Endothelial cell of umbilical vein (primary cell): ENCODE measurements around the gene RNF25. TPM values are rescaled to one million over a fixed set of nuclear protein-coding genes. Genes with fewer than 3 reads are reported as not detected.
A peak's percentile ranks its signal among the peaks of the same experiment; 100 is the strongest.

Source experiments
- BruUV-seq: library from RNA; stranded (reverse); fragments of 400-500 nt; replicated peaks from 2 replicates; lab custom pipeline; 2021; lab: Mats Ljungman, UMichigan
- CTCF ChIA-PET: fragments of 300-600, 350-600 bp; sonication (Branson Sonifier 250); formaldehyde crosslinking; loops from one replicate; lab custom pipeline; 2021; ENCODE audit warnings: antibody characterized with exemption, inconsistent platforms; lab: Charles Lee
- POLR2A ChIA-PET: fragments of 300-600, 350-600 bp; sonication (Branson Sonifier 250); formaldehyde crosslinking; loops from one replicate; lab custom pipeline; 2021; ENCODE audit warnings: antibody characterized with exemption, inconsistent platforms; lab: Charles Lee
- DNase-seq: peaks from one replicate; pipeline ENCODE4 v3.0.0-alpha.2; 2011; ENCODE audit warnings: low read depth, low spot score
- FAIRE-seq: peaks from 2 replicates; lab custom pipeline; 2011; peaks lifted over from hg19 to GRCh38; lab: Jason Lieb, UNC
- H2AFZ ChIP-seq: 2 replicates; pipeline ENCODE4 v1.6.0; 2012; ENCODE audit warnings: low read depth, low read length, control low read depth, inconsistent platforms
- H3K27ac ChIP-seq: 2 replicates; pipeline ENCODE4 v1.5.1; 2011; ENCODE audit warnings: low read depth, mild to moderate bottlenecking, control low read depth, low read length, moderate library complexity; ENCODE audit not compliant: insufficient read depth
- H3K27me3 ChIP-seq, 2 experiments: 2 replicates each; pipeline versions ENCODE4 v1.6.0 to v1.6.1; 2011; ENCODE audit warnings: low read length in 2 of 2, mixed read lengths in 1 of 2; ENCODE audit not compliant: control insufficient read depth in 2 of 2, insufficient read depth in 2 of 2
- H3K36me3 ChIP-seq, 2 experiments: 2 replicates in 1 of 2; 3 replicates in 1 of 2; pipeline ENCODE4 v1.5.1; 2011; ENCODE audit warnings: low read length in 2 of 2, mild to moderate bottlenecking in 1 of 2, moderate library complexity in 1 of 2; ENCODE audit not compliant: control insufficient read depth in 2 of 2, insufficient read depth in 2 of 2; ENCODE audit errors: extremely low read depth in 1 of 2
- H3K4me1 ChIP-seq: 3 replicates; pipeline ENCODE4 v1.5.1; 2011; ENCODE audit warnings: mild to moderate bottlenecking, low read length; ENCODE audit not compliant: control insufficient read depth, insufficient read depth; ENCODE audit errors: extremely low read depth
- H3K4me2 ChIP-seq: 2 replicates; pipeline ENCODE4 v1.6.1; 2011; ENCODE audit warnings: low read length, control low read depth, mixed read lengths; ENCODE audit not compliant: insufficient read depth
- H3K4me3 ChIP-seq, 3 experiments: fragments of 200-600 bp in 1 of 3; sonication (generic), shearing (Covaris generic) in 1 of 3; replicated peaks in 1 of 3; 2 replicates each; pipeline ENCODE4 v1.5.1; 2011 to 2016; ENCODE audit warnings: control low read depth in 3 of 3, low read length in 3 of 3, mild to moderate bottlenecking in 2 of 3, inconsistent platforms in 1 of 3, low read depth in 1 of 3, moderate library complexity in 1 of 3; ENCODE audit not compliant: insufficient read depth in 1 of 3
- H3K79me2 ChIP-seq: 2 replicates; pipeline ENCODE4 v1.6.0; 2012; ENCODE audit warnings: low read length, inconsistent platforms; ENCODE audit not compliant: control insufficient read depth, insufficient read depth
- H3K9ac ChIP-seq: replicated peaks from 2 replicates; pipeline ENCODE3; 2011; ENCODE audit warnings: low read length, control low read depth; ENCODE audit not compliant: insufficient read depth; ENCODE audit errors: extremely low read depth
- H3K9me1 ChIP-seq: replicated peaks from 3 replicates; pipeline ENCODE4 v1.6.0; 2011; ENCODE audit warnings: mild to moderate bottlenecking, low read length; ENCODE audit not compliant: control insufficient read depth, insufficient read depth; ENCODE audit errors: extremely low read depth
- H3K9me3 ChIP-seq: replicated peaks from 2 replicates; pipeline ENCODE4 v1.5.1; 2012; ENCODE audit warnings: low read length, inconsistent platforms; ENCODE audit not compliant: control insufficient read depth, insufficient read depth
- H4K20me1 ChIP-seq: replicated peaks from 2 replicates; pipeline ENCODE3; 2011; ENCODE audit warnings: mild to moderate bottlenecking, low read length; ENCODE audit not compliant: control insufficient read depth, insufficient read depth; ENCODE audit errors: extremely low read depth
- EZH2 ChIP-seq: IDR thresholded peaks from 2 replicates; pipeline ENCODE4 v1.6.1; 2012; ENCODE audit warnings: borderline replicate concordance, low read depth, mild to moderate bottlenecking, moderate library complexity, low read length, inconsistent platforms; ENCODE audit not compliant: severe bottlenecking
- FOS ChIP-seq: IDR thresholded peaks from 2 replicates; pipeline ENCODE4 v1.6.1; 2011; ENCODE audit warnings: mild to moderate bottlenecking, low read length, moderate library complexity, borderline replicate concordance; ENCODE audit not compliant: insufficient read depth
- GATA2 ChIP-seq: IDR thresholded peaks from 2 replicates; pipeline ENCODE4 v1.7.0; 2011; ENCODE audit warnings: low read depth, mild to moderate bottlenecking, moderate library complexity, mixed read lengths, low read length; ENCODE audit not compliant: insufficient read length, insufficient read depth
- JUN ChIP-seq: IDR thresholded peaks from 2 replicates; pipeline ENCODE4 v1.6.1; 2011; ENCODE audit warnings: borderline replicate concordance, low read depth; ENCODE audit not compliant: insufficient read length, insufficient read depth
- MYC ChIP-seq: IDR thresholded peaks from one replicate; pipeline ENCODE4 v1.6.1; 2011; ENCODE audit warnings: mild to moderate bottlenecking, low read depth, low read length
- POLR2A ChIP-seq: IDR thresholded peaks from 2 replicates; pipeline ENCODE4 v1.6.1; 2012; ENCODE audit warnings: low read depth, mild to moderate bottlenecking, control low read depth, low read length
- POLR2AphosphoS5 ChIP-seq: IDR thresholded peaks from 2 replicates; pipeline ENCODE4 v1.6.1; 2012; ENCODE audit warnings: low read depth, mild to moderate bottlenecking, control low read depth, low read length, moderate library complexity; ENCODE audit not compliant: insufficient read depth
- dilution Hi-C: fragments of 300-500 bp; cut with MboI; formaldehyde crosslinking; loops from one replicate; pipeline ENCODE4 v1.15.0; 2019; ENCODE audit warnings: low sequenced_read_pairs; ENCODE audit not compliant: extremely low pct_ligation_motif_present
- intact Hi-C: fragments of 100-400 bp; cut with micrococcal nuclease; formaldehyde crosslinking; loops from one replicate; pipeline ENCODE4 v1.10.0; 2022
- polyA plus RNA-seq, 4 experiments: library from polyadenylated mRNA; depleted of rRNA in 3 of 4; stranded (reverse) in 3 of 4; unstranded in 1 of 4; fragments of >200 nt; gene quantifications; 2 replicates each; pipeline versions ENCODE4 v1.2.1 to v1.2.3, GENCODE V29; 2011 to 2012; ENCODE audit warnings: missing spikeins in 1 of 4
- total RNA-seq: library from RNA; stranded (reverse); gene quantifications from 2 replicates; pipeline ENCODE4 v1.2.3, GENCODE V29; 2021
- TF ChIP-seq, protein P1 (sequence below): IDR thresholded peaks from 2 replicates; pipeline ENCODE4 v1.6.1; 2011; ENCODE audit not compliant: insufficient read depth, insufficient read length
- TF ChIP-seq, protein P2 (sequence below), 2 donors: IDR thresholded peaks; 1 replicate in 1 of 2; 2 replicates in 1 of 2; pipeline ENCODE4 v1.5.1; 2011; ENCODE audit warnings: low read length in 2 of 2, mild to moderate bottlenecking in 2 of 2, moderate library complexity in 2 of 2, control low read depth in 1 of 2, inconsistent platforms in 1 of 2, low read depth in 1 of 2; ENCODE audit not compliant: insufficient read depth in 1 of 2; ENCODE audit errors: extremely low read depth in 1 of 2

RNF25 gene
- total and polyA plus RNA-seq, 2 donors (not counting 3 experiments of a cell fraction or from before 2014, with no cell fraction given): 38.2 to 61.1 TPM

DNA sequence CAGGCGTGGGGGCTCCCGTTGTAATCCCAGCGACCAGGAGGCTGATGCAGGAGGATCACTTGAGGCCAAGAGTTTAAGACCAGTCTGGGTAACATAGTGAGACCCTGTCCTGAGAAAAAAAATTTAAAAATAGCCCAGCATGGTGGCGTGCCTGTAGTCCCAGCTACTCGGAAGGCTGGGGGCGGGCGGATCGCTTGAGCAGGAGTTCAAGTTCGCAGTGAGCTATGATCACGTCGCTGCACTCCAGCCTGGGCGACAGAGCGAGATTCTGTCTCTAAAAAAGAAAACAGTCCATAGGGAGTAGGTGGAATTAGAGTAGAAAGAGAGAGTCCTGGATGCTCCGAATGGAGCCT lies 38.5 kb upstream of the RNF25 start:
- TSS peak; percentile 25 for BruUV-seq
- dilution Hi-C loops: no loop called here
- FAIRE-seq (no peak), DNase-seq (no peak)
- Histone ChIP-seq H3K4me1 (peaks cover 14% of the 10 kb centered on the region), H4K20me1 (no peaks in the 10 kb centered on the region), H3K79me2 (peaks cover 38% of the 10 kb centered on the region), H3K4me2 (peak overlapping the region; percentile 69), H3K9me1 (no peaks in the 10 kb centered on the region), H2AFZ (peak overlapping the region; percentile 96), H3K9ac (peak overlapping the region; percentile 34), H3K27me3 (no peaks in the 10 kb centered on the region), H3K27ac (no peak overlapping the region), H3K4me3 (peak overlapping the region in 2 of 3 experiments; percentile 53 to 93), H3K9me3 (no peaks in the 10 kb centered on the region), H3K36me3 (no peaks in the 10 kb centered on the region)
- POLR2A ChIA-PET: no interaction called here
- TF ChIP-seq POLR2AphosphoS5 (no peak), GATA2 (no peak), JUN (no peak), POLR2A (no peak), FOS (no peak), EZH2 (no peak), MYC (no peak)
- TF ChIP-seq, protein P1, sequence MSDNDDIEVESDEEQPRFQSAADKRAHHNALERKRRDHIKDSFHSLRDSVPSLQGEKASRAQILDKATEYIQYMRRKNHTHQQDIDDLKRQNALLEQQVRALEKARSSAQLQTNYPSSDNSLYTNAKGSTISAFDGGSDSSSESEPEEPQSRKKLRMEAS: no peak
- TF ChIP-seq, protein P2, sequence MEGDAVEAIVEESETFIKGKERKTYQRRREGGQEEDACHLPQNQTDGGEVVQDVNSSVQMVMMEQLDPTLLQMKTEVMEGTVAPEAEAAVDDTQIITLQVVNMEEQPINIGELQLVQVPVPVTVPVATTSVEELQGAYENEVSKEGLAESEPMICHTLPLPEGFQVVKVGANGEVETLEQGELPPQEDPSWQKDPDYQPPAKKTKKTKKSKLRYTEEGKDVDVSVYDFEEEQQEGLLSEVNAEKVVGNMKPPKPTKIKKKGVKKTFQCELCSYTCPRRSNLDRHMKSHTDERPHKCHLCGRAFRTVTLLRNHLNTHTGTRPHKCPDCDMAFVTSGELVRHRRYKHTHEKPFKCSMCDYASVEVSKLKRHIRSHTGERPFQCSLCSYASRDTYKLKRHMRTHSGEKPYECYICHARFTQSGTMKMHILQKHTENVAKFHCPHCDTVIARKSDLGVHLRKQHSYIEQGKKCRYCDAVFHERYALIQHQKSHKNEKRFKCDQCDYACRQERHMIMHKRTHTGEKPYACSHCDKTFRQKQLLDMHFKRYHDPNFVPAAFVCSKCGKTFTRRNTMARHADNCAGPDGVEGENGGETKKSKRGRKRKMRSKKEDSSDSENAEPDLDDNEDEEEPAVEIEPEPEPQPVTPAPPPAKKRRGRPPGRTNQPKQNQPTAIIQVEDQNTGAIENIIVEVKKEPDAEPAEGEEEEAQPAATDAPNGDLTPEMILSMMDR (IDR thresholded peaks at IDR 0.05; ENCODE audit: extremely low read depth in 1 of 2, insufficient read depth in 1 of 2, low read depth in 1 of 2, low read length in 2 of 2): no peak
- intact Hi-C loops: loop anchor here (1.0 kb wide), 1 partner anchor 39 kb away; no protein-coding TSS in a partner anchor
- CTCF ChIA-PET: interaction anchor here (0.6 to 3.9 kb wide), 25 partner anchors 8 to 449 kb away, joined by 3 to 45 read pairs (median 6); partner anchors contain the start of genes BCS1L, CYP27A1, PLCD4 and RNF25
